ENCODE data around the gene DNLZ. TPM values are rescaled to one million over a fixed set of nuclear protein-coding genes. Genes with fewer than 3 reads are reported as not detected.

The DNLZ gene
- total and polyA plus RNA-seq, 10 of the 15 experiments (the other 5 are each of a cell fraction or from before 2014, with no cell fraction given), result 0.66 to 29.7 (median 14.7) TPM; not detected in 1

GRCh38 chr9:136403915-136404800, 40.6 kb upstream of the DNLZ start (continued):
- TF ChIP-seq E2F4 (IDR thresholded peaks at IDR 0.05; ENCODE audit: low read depth, low read length), result no peak

- Histone ChIP-seq H4K20me1 (ENCODE audit: control insufficient read depth, insufficient read depth) (no peaks in the 10 kb centered on the region), H3K4me3 (peak overlapping the region; percentile 37; the same call in 1 of the 2 replicates), H3K79me2 (ENCODE audit: control insufficient read depth, insufficient read depth, low read length) (peaks cover 32% of the 10 kb centered on the region), H3K36me3 (ENCODE audit: control insufficient read depth in 2 of 2, insufficient read depth in 2 of 2, low read length in 1 of 2) (peaks cover 7 to 18% of the 10 kb centered on the region in 2 experiments; a peak in 3 of 4 replicates), H3K4me1 (ENCODE audit: control insufficient read depth, insufficient read depth, low read length) (peaks cover 41% of the 10 kb centered on the region), H3K27ac (ENCODE audit: control insufficient read depth, insufficient read depth) (peak overlapping the region; percentile 92), H3K9me3 (replicated peaks; ENCODE audit: control insufficient read depth, insufficient read depth, low read length) (no peaks in the 10 kb centered on the region), H2AFZ (ENCODE audit: control insufficient read depth, low read depth, low read length) (no peak overlapping the region), H3K9ac (ENCODE audit: control insufficient read depth, insufficient read depth, low read length) (peak overlapping the region; percentile 65), H3K4me2 (ENCODE audit: control insufficient read depth, insufficient read depth) (peak overlapping the region; percentile 90), H3K27me3 (replicated peaks in 1 of 2; ENCODE audit: control insufficient read depth in 2 of 2, insufficient read depth in 2 of 2, low read length in 1 of 2) (no peaks in the 10 kb centered on the region)
- FAIRE-seq, result peak; percentile 65
- in situ Hi-C loops (cut with MboI), result no loop called here
- DNase-seq (ENCODE audit: low read depth, low spot score), result peak; percentile 51
- BruUV-seq (replicated peaks), result no TSS peak
- CTCF ChIA-PET, result interaction anchor here (0.6 to 1.1 kb wide), 3 partner anchors 12 to 233 kb away, joined by 3 to 5 read pairs (median 3); no protein-coding TSS in a partner anchor
- 7% methylated on average over 5 of the region's 5 CpGs for WGBS (ENCODE audit: insufficient coverage, insufficient replicate concordance, low lambda C conversion rate, missing lambda C conversion rate)
- intact Hi-C loops (cut with micrococcal nuclease; ENCODE audit: unreplicated experiment), result no loop called here
- SMC1A ChIA-PET (ENCODE audit: uncharacterized antibody, unreplicated experiment), result no interaction called here
- RAD21 ChIA-PET (ENCODE audit: unreplicated experiment), result interaction anchor here (0.7 to 1.3 kb wide), 4 partner anchors 35 to 491 kb away, joined by 3 to 8 read pairs (median 6); partner anchors contain the start of gene DNLZ
- peak; percentile 78 for ATAC-seq
- POLR2A ChIA-PET, result interaction anchor here (1.8 to 1.9 kb wide), 2 partner anchors 31 to 40 kb away, joined by 5 to 10 read pairs; partner anchors contain the start of gene DNLZ
- TF ChIP-seq PRDM15 (CRISPR knock-in tag; IDR thresholded peaks at IDR 0.05) (no peak), MYB (IDR thresholded peaks at IDR 0.05; ENCODE audit: borderline replicate concordance, low read depth, low read length) (no peak), PAX5 (IDR thresholded peaks at IDR 0.05; ENCODE audit: borderline replicate concordance, low read depth, low read length) (no peak), BMI1 (IDR thresholded peaks at IDR 0.05; ENCODE audit: borderline replicate concordance) (no peak), FOS (IDR thresholded peaks at IDR 0.05; ENCODE audit: borderline replicate concordance, extremely low read depth, insufficient read length) (no peak), ESRRA (IDR thresholded peaks at IDR 0.05; ENCODE audit: low read length) (no peak), RELA (IDR thresholded peaks at IDR 0.05; ENCODE audit: borderline replicate concordance, partially characterized antibody) (no peak), SIX5 (IDR thresholded peaks at IDR 0.05; ENCODE audit: low read depth, low read length, severe bottlenecking) (no peak), PAX8 (IDR thresholded peaks at IDR 0.05) (no peak), IRF4 (IDR thresholded peaks at IDR 0.05; ENCODE audit: low read depth, low read length) (0 out of 2 replicates have a peak, but pooled peaks have one; percentile 30), BHLHE40 (IDR thresholded peaks at IDR 0.05; ENCODE audit: borderline replicate concordance in 1 of 2, low read depth in 2 of 2, low read length in 1 of 2) (peak; percentile 13 to 43; a peak in 3 of 4 replicates), SKIL (IDR thresholded peaks at IDR 0.05; ENCODE audit: low read depth, poor library complexity, severe bottlenecking) (no peak), SMAD5 (IDR thresholded peaks at IDR 0.05; ENCODE audit: low read depth) (no peak)
These were observed 40.0 kb upstream of the DNLZ start for GRCh38 chr9:136403538-136403914.

Measured in GM12878 (cell line).